Panc1 (cell line): Measurements from ENCODE around the gene CFAP298. TPM values are rescaled to one million over a fixed set of nuclear protein-coding genes. Genes with fewer than 3 reads are reported as not detected.

Experiments used
- ATAC-seq: fragments of 200-7000 bp; cut with Tn5 transposase; 2 replicates; pipeline ENCODE4 v1.9.1; 2020; ENCODE audit warnings: mild to moderate bottlenecking, moderate library complexity
- BruUV-seq: library from RNA; stranded (reverse); fragments of 400-500 nt; replicated peaks from 2 replicates; lab custom pipeline; 2021; lab: Mats Ljungman, UMichigan
- CTCF ChIA-PET: fragments of 300-600 bp; sonication (Branson Sonifier 250); formaldehyde crosslinking; loops from one replicate; lab custom pipeline; 2022; ENCODE audit warnings: antibody characterized with exemption; lab: Charles Lee
- POLR2A ChIA-PET: fragments of 300-600 bp; sonication (Branson Sonifier 250); formaldehyde crosslinking; loops from one replicate; lab custom pipeline; 2022; ENCODE audit warnings: antibody characterized with exemption; lab: Charles Lee
- DNase-seq: peaks from one replicate; pipeline ENCODE4 v3.0.0-alpha.2; 2010; ENCODE audit warnings: low read depth, low spot score
- H3K27ac ChIP-seq: 2 replicates; pipeline ENCODE4 v1.5.1; 2011; ENCODE audit warnings: mild to moderate bottlenecking, low read length, inconsistent platforms
- H3K27me3 ChIP-seq: fragments of 200-500 bp; sonication (Bioruptor generic); 2 replicates; pipeline ENCODE4 v1.6.0; 2014; ENCODE audit warnings: low read length, inconsistent platforms; ENCODE audit not compliant: control insufficient read depth, insufficient read depth
- H3K36me3 ChIP-seq: fragments of 200-500 bp; sonication (Bioruptor generic); 2 replicates; pipeline ENCODE4 v1.5.1; 2014; ENCODE audit warnings: inconsistent platforms, mild to moderate bottlenecking, low read length, moderate library complexity; ENCODE audit not compliant: control insufficient read depth, insufficient read depth
- H3K4me1 ChIP-seq: 2 replicates; pipeline ENCODE4 v1.5.1; 2011; ENCODE audit warnings: inconsistent platforms, mild to moderate bottlenecking, low read length, moderate library complexity; ENCODE audit not compliant: control insufficient read depth, insufficient read depth
- H3K4me3 ChIP-seq, 2 experiments: 2 replicates each; pipeline ENCODE4 v1.5.1; 2011 to 2012; ENCODE audit warnings: low read depth in 2 of 2, low read length in 2 of 2, mild to moderate bottlenecking in 2 of 2, inconsistent platforms in 1 of 2, moderate library complexity in 1 of 2
- H3K9me3 ChIP-seq: fragments of 200-500 bp; sonication (Bioruptor generic); 2 replicates; pipeline ENCODE4 v1.5.1; 2014; ENCODE audit warnings: low read depth, mild to moderate bottlenecking, inconsistent platforms, low read length, moderate library complexity; ENCODE audit not compliant: control insufficient read depth, insufficient read depth
- CTCF ChIP-seq: fragments of 450-650 bp; IDR thresholded peaks from 2 replicates; pipeline ENCODE4 v1.5.1; 2017; ENCODE audit warnings: mild to moderate bottlenecking
- POLR2AphosphoS5 ChIP-seq: IDR thresholded peaks from 2 replicates; pipeline ENCODE4 v1.6.1; 2012; ENCODE audit warnings: mild to moderate bottlenecking, low read depth, low read length, moderate library complexity
- REST ChIP-seq, 2 experiments: IDR thresholded peaks; 2 replicates each; pipeline ENCODE4 v1.6.1; 2011 to 2012; ENCODE audit warnings: low read depth in 2 of 2, control low read depth in 1 of 2, low read length in 1 of 2, mild to moderate bottlenecking in 1 of 2, moderate library complexity in 1 of 2; ENCODE audit not compliant: insufficient read depth in 1 of 2
- SIN3A ChIP-seq: IDR thresholded peaks from 2 replicates; pipeline ENCODE4 v1.6.1; 2012; ENCODE audit warnings: low read depth, mild to moderate bottlenecking, low read length, moderate library complexity, borderline replicate concordance; ENCODE audit not compliant: insufficient read depth
- in situ Hi-C: cut with HindIII; loops from 2 replicates; pipeline ENCODE4 v1.10.0; 2016; ENCODE audit warnings: low sequenced_read_pairs, low pct_unique_long_range_greater_than_20kb
- intact Hi-C: fragments of 100-400 bp; cut with micrococcal nuclease; formaldehyde crosslinking; loops from one replicate; pipeline ENCODE4 v1.10.0; 2022; ENCODE audit not compliant: unreplicated experiment
- total RNA-seq: library from RNA; stranded (reverse); gene quantifications from one replicate; pipeline ENCODE4 v1.2.1, GENCODE V29; 2021; ENCODE audit not compliant: unreplicated experiment

CFAP298 gene
- total RNA-seq, 1 experiment from 2014 or later = 42.0 TPM

GRCh38 chr21:32648165-32648564, 36.0 kb upstream of the CFAP298 start:
- in situ Hi-C loops (no loop called here), intact Hi-C loops (no loop called here)
- ATAC-seq = no peak
- BruUV-seq = no TSS peak
- Histone ChIP-seq H3K36me3 (no peaks in the 10 kb centered on the region; the same call in 1 of the 2 replicates), H3K27ac (no peak overlapping the region), H3K27me3 (no peaks in the 10 kb centered on the region), H3K9me3 (no peaks in the 10 kb centered on the region), H3K4me1 (no peaks in the 10 kb centered on the region), H3K4me3 (no peak overlapping the region)
- TF ChIP-seq SIN3A (no peak), POLR2AphosphoS5 (no peak), CTCF (no peak), REST (IDR thresholded peaks at IDR 0.05; ENCODE audit: insufficient read depth in 1 of 2, low read depth in 2 of 2, low read length in 1 of 2) (no peak)
- no peak for DNase-seq
- POLR2A ChIA-PET = no interaction called here
- CTCF ChIA-PET = no interaction called here

- CTCF ChIA-PET = no interaction called here
- POLR2A ChIA-PET = no interaction called here
- no TSS peak for BruUV-seq
These were observed 33.3 kb upstream of the CFAP298 start for GRCh38 chr21:32645261-32646182.

More at GRCh38 chr21:32645261-32646182, 33.3 kb upstream of the CFAP298 start:
- H3K27me3 ChIP-seq = no peaks in the 10 kb centered on the region
- no peak overlapping the region for H3K4me3 ChIP-seq
- TF ChIP-seq CTCF (no peak), SIN3A (no peak)
- H3K27ac ChIP-seq = no peak overlapping the region
- intact Hi-C loops (no loop called here), in situ Hi-C loops (no loop called here)
- DNase-seq (no peak), ATAC-seq (no peak)
- no peaks in the 10 kb centered on the region for H3K9me3 ChIP-seq
- no peaks in the 10 kb centered on the region for H3K4me1 ChIP-seq
- no peaks in the 10 kb centered on the region; the same call in 1 of the 2 replicates for H3K36me3 ChIP-seq
